ENCODE data around the gene ZDHHC11.

GRCh38 chr5:872301-872700 is 21.5 kb upstream of the ZDHHC11 start:
- TF ChIP-seq CTCF (IDR thresholded peaks at IDR 0.05) (no peak), POLR2A (IDR thresholded peaks at IDR 0.05) (no peak)
